Right kidney (tissue), 1 donor: ENCODE measurements around the gene PCDH1.

ENCODE experiments used
- DNase-seq: peaks from one replicate; pipeline ENCODE4 v3.0.0-alpha.2; 2016

The PCDH1 gene

GRCh38 chr5:141874262-141874964 is 3.8 kb downstream of the PCDH1 start:
- DNase-seq = no peak

- DNase-seq = no peak
Observed at GRCh38 chr5:141873933-141874261, 4.3 kb downstream of the PCDH1 start.

GRCh38 chr5:141872496-141873356 is 5.5 kb downstream of the PCDH1 start:
- no peak for DNase-seq

GRCh38 chr5:141871870-141872269 is 6.3 kb downstream of the PCDH1 start:
- DNase-seq = no peak

- no peak for DNase-seq
Observed at GRCh38 chr5:141870871-141871270, 7.3 kb downstream of the PCDH1 start.

GRCh38 chr5:141870228-141870627 is 8.0 kb downstream of the PCDH1 start:
- no peak for DNase-seq

- DNase-seq = no peak
Observed at GRCh38 chr5:141869514-141869913, 8.7 kb downstream of the PCDH1 start.

GRCh38 chr5:141869040-141869439 is 9.2 kb downstream of the PCDH1 start:
- no peak for DNase-seq

- no peak for DNase-seq
Observed at GRCh38 chr5:141868541-141868940, 9.7 kb downstream of the PCDH1 start.

- no peak for DNase-seq
Observed at GRCh38 chr5:141867651-141868050, 10.6 kb downstream of the PCDH1 start.

GRCh38 chr5:141867139-141867538 is 11.1 kb downstream of the PCDH1 start:
- DNase-seq = no peak

GRCh38 chr5:141866096-141866495 is 12.1 kb downstream of the PCDH1 start:
- no peak for DNase-seq

- no peak for DNase-seq
Observed at GRCh38 chr5:141865406-141865805, 12.8 kb downstream of the PCDH1 start.

- no peak for DNase-seq
Observed at GRCh38 chr5:141864371-141865370, 13.5 kb downstream of the PCDH1 start.

- DNase-seq = no peak
Observed at GRCh38 chr5:141863569-141864178, 14.5 kb downstream of the PCDH1 start.

GRCh38 chr5:141862936-141863543 is 15.2 kb downstream of the PCDH1 start:
- no peak for DNase-seq

- no peak for DNase-seq
Observed at GRCh38 chr5:141861194-141861593, 17.0 kb downstream of the PCDH1 start.

- DNase-seq = no peak
Observed at GRCh38 chr5:141858079-141858765, 20.0 kb downstream of the PCDH1 start.

GRCh38 chr5:141857226-141857625 is 21.0 kb downstream of the PCDH1 start:
- DNase-seq = no peak

- no peak for DNase-seq
Observed at GRCh38 chr5:141856037-141856790, 22.0 kb downstream of the PCDH1 start.
